ENCODE results near the gene ADK. TPM values are rescaled to one million over a fixed set of nuclear protein-coding genes. Genes with fewer than 3 reads are reported as not detected.
"Not testable (repeated sequence)": the region's sequence is repeated elsewhere in the genome, so short reads cannot be mapped to it uniquely, and the experiment has no call there.

Gene ADK
- polyA plus RNA-seq, 1 donor (not counting 4 experiments of a cell fraction or from before 2014, with no cell fraction given) = 139 TPM

DNA sequence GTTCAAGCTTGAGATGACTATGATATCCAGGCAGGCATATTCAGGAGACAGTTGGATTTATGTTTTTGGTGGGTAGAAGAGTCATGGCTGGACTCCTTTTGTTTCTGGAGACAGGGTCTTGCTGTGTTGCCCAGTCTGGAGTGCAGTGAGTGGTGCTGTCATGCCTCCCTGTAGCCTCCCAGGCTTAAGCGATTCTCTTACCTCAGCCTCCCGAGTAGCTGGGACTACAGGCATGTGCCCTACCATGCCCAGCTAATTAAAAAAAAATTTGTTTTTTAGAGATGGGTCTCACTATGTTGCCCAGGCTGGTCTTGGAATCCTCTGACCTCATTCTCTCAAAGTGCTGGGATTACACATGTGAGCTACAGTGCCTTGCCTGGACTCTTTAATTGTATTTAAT is 62.0 kb downstream of the ADK start:
- peaks cover 2% of the 10 kb centered on the region for H4K20me1 ChIP-seq (ENCODE audit: control insufficient read depth, extremely low read depth, insufficient read depth, low read length)
- peaks cover 0 to 4% of the 10 kb centered on the region in 2 experiments for H3K36me3 ChIP-seq (ENCODE audit: control insufficient read depth in 2 of 2, extremely low read depth in 1 of 2, insufficient read depth in 2 of 2, low read length in 2 of 2)
- no peak overlapping the region for H3K4me2 ChIP-seq (ENCODE audit: control insufficient read depth, extremely low read depth, insufficient read depth, low read depth, low read length)
- no peaks in the 10 kb centered on the region for H3K27me3 ChIP-seq (ENCODE audit: control insufficient read depth, extremely low read depth, insufficient read depth, low read length)
- H3K9me1 ChIP-seq (ENCODE audit: control insufficient read depth, extremely low read depth, insufficient read depth, low read length) = peaks cover under 1% of the 10 kb centered on the region
- peaks cover 5% of the 10 kb centered on the region for H3K4me1 ChIP-seq (ENCODE audit: control insufficient read depth, extremely low read depth, insufficient read depth, low read length)
- dilution Hi-C loops (cut with MboI; ENCODE audit: extremely low pct_ligation_motif_present, low sequenced_read_pairs) = no loop called here
- H3K79me2 ChIP-seq (ENCODE audit: control insufficient read depth, insufficient read depth, low read length) = peaks cover 67% of the 10 kb centered on the region
- H3K9ac ChIP-seq (ENCODE audit: control insufficient read depth, extremely low read depth, insufficient read depth, low read length) = no peak overlapping the region
- H3K27ac ChIP-seq (ENCODE audit: control insufficient read depth, insufficient read depth, low read length) = peak overlapping the region; percentile 58
- no peaks in the 10 kb centered on the region for H3K9me3 ChIP-seq (ENCODE audit: control insufficient read depth, low read depth, low read length)
- no peak for DNase-seq (ENCODE audit: low read depth, low spot score)
- no peak for TF ChIP-seq EZH2 (IDR thresholded peaks at IDR 0.05; ENCODE audit: low read length)
- TF ChIP-seq, protein P1, sequence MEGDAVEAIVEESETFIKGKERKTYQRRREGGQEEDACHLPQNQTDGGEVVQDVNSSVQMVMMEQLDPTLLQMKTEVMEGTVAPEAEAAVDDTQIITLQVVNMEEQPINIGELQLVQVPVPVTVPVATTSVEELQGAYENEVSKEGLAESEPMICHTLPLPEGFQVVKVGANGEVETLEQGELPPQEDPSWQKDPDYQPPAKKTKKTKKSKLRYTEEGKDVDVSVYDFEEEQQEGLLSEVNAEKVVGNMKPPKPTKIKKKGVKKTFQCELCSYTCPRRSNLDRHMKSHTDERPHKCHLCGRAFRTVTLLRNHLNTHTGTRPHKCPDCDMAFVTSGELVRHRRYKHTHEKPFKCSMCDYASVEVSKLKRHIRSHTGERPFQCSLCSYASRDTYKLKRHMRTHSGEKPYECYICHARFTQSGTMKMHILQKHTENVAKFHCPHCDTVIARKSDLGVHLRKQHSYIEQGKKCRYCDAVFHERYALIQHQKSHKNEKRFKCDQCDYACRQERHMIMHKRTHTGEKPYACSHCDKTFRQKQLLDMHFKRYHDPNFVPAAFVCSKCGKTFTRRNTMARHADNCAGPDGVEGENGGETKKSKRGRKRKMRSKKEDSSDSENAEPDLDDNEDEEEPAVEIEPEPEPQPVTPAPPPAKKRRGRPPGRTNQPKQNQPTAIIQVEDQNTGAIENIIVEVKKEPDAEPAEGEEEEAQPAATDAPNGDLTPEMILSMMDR (optimal IDR thresholded peaks at IDR 0.05 in 1 of 3, IDR thresholded peaks at IDR 0.05 in 1 of 3, conservative IDR thresholded peaks at IDR 0.05 in 1 of 3; ENCODE audit: extremely low read depth in 1 of 3, insufficient read depth in 2 of 3, low read length in 3 of 3) = no peak
- no peak for FAIRE-seq
- no peak overlapping the region for H2AFZ ChIP-seq (ENCODE audit: control insufficient read depth, low read length)
- no peak overlapping the region for H3K4me3 ChIP-seq (ENCODE audit: control insufficient read depth in 2 of 3, extremely low read depth in 1 of 3, insufficient read depth in 2 of 3, low read depth in 1 of 3, low read length in 3 of 3)

- no peak overlapping the region for H2AFZ ChIP-seq (ENCODE audit: control insufficient read depth, low read length)
- H3K79me2 ChIP-seq (ENCODE audit: control insufficient read depth, insufficient read depth, low read length) = peaks cover 63% of the 10 kb centered on the region
- no peaks in the 10 kb centered on the region for H3K9me3 ChIP-seq (ENCODE audit: control insufficient read depth, low read depth, low read length)
- H3K27ac ChIP-seq (ENCODE audit: control insufficient read depth, insufficient read depth, low read length) = peak overlapping the region; percentile 58
- H3K4me1 ChIP-seq (ENCODE audit: control insufficient read depth, extremely low read depth, insufficient read depth, low read length) = no peaks in the 10 kb centered on the region
- no peak for FAIRE-seq
- DNase-seq (ENCODE audit: low read depth, low spot score) = no peak
- dilution Hi-C loops (cut with MboI; ENCODE audit: extremely low pct_ligation_motif_present, low sequenced_read_pairs) = no loop called here
- H3K9me1 ChIP-seq (ENCODE audit: control insufficient read depth, extremely low read depth, insufficient read depth, low read length) = no peaks in the 10 kb centered on the region
- no peak overlapping the region for H3K4me3 ChIP-seq (ENCODE audit: control insufficient read depth in 2 of 3, extremely low read depth in 1 of 3, insufficient read depth in 2 of 3, low read depth in 1 of 3, low read length in 3 of 3)
- peaks cover 0 to 4% of the 10 kb centered on the region in 2 experiments for H3K36me3 ChIP-seq (ENCODE audit: control insufficient read depth in 2 of 2, extremely low read depth in 1 of 2, insufficient read depth in 2 of 2, low read length in 2 of 2)
- no peaks in the 10 kb centered on the region for H4K20me1 ChIP-seq (ENCODE audit: control insufficient read depth, extremely low read depth, insufficient read depth, low read length)
- H3K27me3 ChIP-seq (ENCODE audit: control insufficient read depth, extremely low read depth, insufficient read depth, low read length) = no peaks in the 10 kb centered on the region
- no peak overlapping the region for H3K4me2 ChIP-seq (ENCODE audit: control insufficient read depth, extremely low read depth, insufficient read depth, low read depth, low read length)
- TF ChIP-seq, protein P1 (optimal IDR thresholded peaks at IDR 0.05 in 1 of 3, IDR thresholded peaks at IDR 0.05 in 1 of 3, conservative IDR thresholded peaks at IDR 0.05 in 1 of 3; ENCODE audit: extremely low read depth in 1 of 3, insufficient read depth in 2 of 3, low read length in 3 of 3) = peak; percentile 46 to 62 (median 57)
- no peak for TF ChIP-seq EZH2 (IDR thresholded peaks at IDR 0.05; ENCODE audit: low read length)
- no peak overlapping the region for H3K9ac ChIP-seq (ENCODE audit: control insufficient read depth, extremely low read depth, insufficient read depth, low read length)
These were observed 62.6 kb downstream of the ADK start for GRCh38 chr10:74213571-74214162.

DNA sequence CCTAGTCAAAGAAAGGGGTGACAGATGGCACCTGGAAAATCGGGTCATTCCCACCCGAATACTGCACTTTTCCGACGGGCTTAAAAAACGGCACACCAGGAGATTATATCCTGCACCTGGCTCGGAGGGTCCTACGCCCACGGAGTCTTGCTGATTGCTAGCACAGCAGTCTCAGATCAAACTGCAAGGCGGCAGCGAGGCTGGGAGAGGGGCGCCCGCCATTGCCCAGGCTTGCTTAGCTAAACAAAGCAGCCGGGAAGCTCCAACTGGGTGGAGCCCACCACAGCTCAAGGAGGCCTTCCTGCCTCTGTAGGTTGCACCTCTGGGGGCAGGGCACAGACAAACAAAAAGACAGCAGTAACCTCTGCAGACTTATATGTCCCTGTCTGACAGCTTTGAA is 66.1 kb downstream of the ADK start:
- H3K4me2 ChIP-seq (ENCODE audit: control insufficient read depth, extremely low read depth, insufficient read depth, low read depth, low read length); H4K20me1 ChIP-seq (ENCODE audit: control insufficient read depth, extremely low read depth, insufficient read depth, low read length); H3K9me1 ChIP-seq (ENCODE audit: control insufficient read depth, extremely low read depth, insufficient read depth, low read length); H3K4me3 ChIP-seq (ENCODE audit: control insufficient read depth in 2 of 3, extremely low read depth in 1 of 3, insufficient read depth in 2 of 3, low read depth in 1 of 3, low read length in 3 of 3); dilution Hi-C loops (cut with MboI; ENCODE audit: extremely low pct_ligation_motif_present, low sequenced_read_pairs); H2AFZ ChIP-seq (ENCODE audit: control insufficient read depth, low read length); H3K4me1 ChIP-seq (ENCODE audit: control insufficient read depth, extremely low read depth, insufficient read depth, low read length); DNase-seq (ENCODE audit: low read depth, low spot score); H3K27me3 ChIP-seq (ENCODE audit: control insufficient read depth, extremely low read depth, insufficient read depth, low read length); H3K9me3 ChIP-seq (ENCODE audit: control insufficient read depth, low read depth, low read length); H3K36me3 ChIP-seq (ENCODE audit: control insufficient read depth in 2 of 2, extremely low read depth in 1 of 2, insufficient read depth in 2 of 2, low read length in 2 of 2); FAIRE-seq; H3K9ac ChIP-seq (ENCODE audit: control insufficient read depth, extremely low read depth, insufficient read depth, low read length); H3K27ac ChIP-seq (ENCODE audit: control insufficient read depth, insufficient read depth, low read length): not testable (repeated sequence)
- peaks cover 39% of the 10 kb centered on the region for H3K79me2 ChIP-seq (ENCODE audit: control insufficient read depth, insufficient read depth, low read length)

DNA sequence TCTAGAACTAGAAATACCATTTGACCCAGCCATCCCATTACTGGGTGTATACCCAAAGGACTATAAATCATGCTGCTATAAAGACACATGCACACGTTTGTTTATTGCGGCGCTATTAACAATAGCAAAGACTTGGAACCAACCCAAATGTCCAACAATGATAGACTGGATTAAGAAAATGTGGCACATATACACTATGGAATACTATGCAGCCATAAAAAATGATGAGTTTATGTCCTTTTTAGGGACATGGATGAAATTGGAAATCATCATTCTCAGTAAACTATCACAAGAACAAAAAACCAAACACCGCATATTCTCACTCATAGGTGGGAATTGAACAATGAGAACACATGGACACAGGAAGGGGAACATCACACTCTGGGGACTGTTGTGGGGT is 71.4 kb downstream of the ADK start:
- Histone ChIP-seq H3K79me2 (ENCODE audit: control insufficient read depth, insufficient read depth, low read length) (peaks cover 26% of the 10 kb centered on the region), H3K4me1 (ENCODE audit: control insufficient read depth, extremely low read depth, insufficient read depth, low read length) (peaks cover 25% of the 10 kb centered on the region)
- FAIRE-seq; H3K27ac ChIP-seq (ENCODE audit: control insufficient read depth, insufficient read depth, low read length); H3K9me3 ChIP-seq (ENCODE audit: control insufficient read depth, low read depth, low read length); H3K36me3 ChIP-seq (ENCODE audit: control insufficient read depth in 2 of 2, extremely low read depth in 1 of 2, insufficient read depth in 2 of 2, low read length in 2 of 2); H3K9me1 ChIP-seq (ENCODE audit: control insufficient read depth, extremely low read depth, insufficient read depth, low read length); H3K4me3 ChIP-seq (ENCODE audit: control insufficient read depth in 2 of 3, extremely low read depth in 1 of 3, insufficient read depth in 2 of 3, low read depth in 1 of 3, low read length in 3 of 3); H3K4me2 ChIP-seq (ENCODE audit: control insufficient read depth, extremely low read depth, insufficient read depth, low read depth, low read length); H3K27me3 ChIP-seq (ENCODE audit: control insufficient read depth, extremely low read depth, insufficient read depth, low read length); dilution Hi-C loops (cut with MboI; ENCODE audit: extremely low pct_ligation_motif_present, low sequenced_read_pairs); H4K20me1 ChIP-seq (ENCODE audit: control insufficient read depth, extremely low read depth, insufficient read depth, low read length); DNase-seq (ENCODE audit: low read depth, low spot score); H2AFZ ChIP-seq (ENCODE audit: control insufficient read depth, low read length); H3K9ac ChIP-seq (ENCODE audit: control insufficient read depth, extremely low read depth, insufficient read depth, low read length): not testable (repeated sequence)
